Neural cell (in vitro differentiated cells): ENCODE data around the gene COG7.

Experiments used
- EP300 ChIP-seq: fragments of 450-650 bp; conservative IDR thresholded peaks from 2 replicates; pipeline ENCODE4 v1.6.1; 2014; ENCODE audit warnings: antibody characterized with exemption, mild to moderate bottlenecking, moderate library complexity; ENCODE audit not compliant: poor library complexity, severe bottlenecking
- EZH2 ChIP-seq: fragments of 200-600, 300-800 bp; shearing (Covaris generic), sonication (generic); IDR thresholded peaks from 2 replicates; pipeline ENCODE4 v1.6.1; 2014; ENCODE audit warnings: antibody characterized with exemption, low read length, borderline replicate concordance, mild to moderate bottlenecking; ENCODE audit not compliant: insufficient read depth, poor library complexity, severe bottlenecking
- POLR2AphosphoS5 ChIP-seq: IDR thresholded peaks from 2 replicates; pipeline ENCODE4 v1.6.1; 2012
- TF ChIP-seq, protein P1 (sequence below): fragments of 450-650 bp; IDR thresholded peaks from 2 replicates; pipeline ENCODE4 v1.5.1; 2014; ENCODE audit warnings: antibody characterized with exemption, mild to moderate bottlenecking, moderate library complexity; ENCODE audit not compliant: poor library complexity, severe bottlenecking
- TF ChIP-seq, protein P2 (sequence below): IDR thresholded peaks from 2 replicates; pipeline ENCODE4 v1.6.1; 2012; ENCODE audit warnings: borderline replicate concordance

DNA sequence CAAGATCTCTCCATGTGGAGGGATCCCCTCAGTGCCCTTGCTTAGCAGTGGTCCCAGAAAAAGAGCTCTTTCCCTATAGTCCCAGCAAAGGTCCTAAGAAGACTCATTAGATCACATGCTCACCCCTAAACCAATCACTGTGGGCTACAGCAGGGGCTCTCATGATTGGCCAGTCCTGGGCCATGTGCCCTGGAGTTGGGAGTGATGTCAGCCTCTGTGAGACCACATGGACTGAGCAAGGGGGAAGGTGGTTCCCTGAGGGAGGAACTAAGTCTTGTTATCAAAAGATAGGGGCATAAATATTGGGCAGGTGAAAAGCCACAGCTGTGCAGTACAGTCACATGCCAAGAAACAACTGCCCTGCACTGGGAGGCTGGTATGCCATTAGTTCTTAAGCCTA is 99.5 kb downstream of the COG7 start:
- TF ChIP-seq, protein P1, sequence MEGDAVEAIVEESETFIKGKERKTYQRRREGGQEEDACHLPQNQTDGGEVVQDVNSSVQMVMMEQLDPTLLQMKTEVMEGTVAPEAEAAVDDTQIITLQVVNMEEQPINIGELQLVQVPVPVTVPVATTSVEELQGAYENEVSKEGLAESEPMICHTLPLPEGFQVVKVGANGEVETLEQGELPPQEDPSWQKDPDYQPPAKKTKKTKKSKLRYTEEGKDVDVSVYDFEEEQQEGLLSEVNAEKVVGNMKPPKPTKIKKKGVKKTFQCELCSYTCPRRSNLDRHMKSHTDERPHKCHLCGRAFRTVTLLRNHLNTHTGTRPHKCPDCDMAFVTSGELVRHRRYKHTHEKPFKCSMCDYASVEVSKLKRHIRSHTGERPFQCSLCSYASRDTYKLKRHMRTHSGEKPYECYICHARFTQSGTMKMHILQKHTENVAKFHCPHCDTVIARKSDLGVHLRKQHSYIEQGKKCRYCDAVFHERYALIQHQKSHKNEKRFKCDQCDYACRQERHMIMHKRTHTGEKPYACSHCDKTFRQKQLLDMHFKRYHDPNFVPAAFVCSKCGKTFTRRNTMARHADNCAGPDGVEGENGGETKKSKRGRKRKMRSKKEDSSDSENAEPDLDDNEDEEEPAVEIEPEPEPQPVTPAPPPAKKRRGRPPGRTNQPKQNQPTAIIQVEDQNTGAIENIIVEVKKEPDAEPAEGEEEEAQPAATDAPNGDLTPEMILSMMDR, result no peak
- TF ChIP-seq EZH2 (no peak), POLR2AphosphoS5 (no peak), EP300 (no peak)
- TF ChIP-seq, protein P2, sequence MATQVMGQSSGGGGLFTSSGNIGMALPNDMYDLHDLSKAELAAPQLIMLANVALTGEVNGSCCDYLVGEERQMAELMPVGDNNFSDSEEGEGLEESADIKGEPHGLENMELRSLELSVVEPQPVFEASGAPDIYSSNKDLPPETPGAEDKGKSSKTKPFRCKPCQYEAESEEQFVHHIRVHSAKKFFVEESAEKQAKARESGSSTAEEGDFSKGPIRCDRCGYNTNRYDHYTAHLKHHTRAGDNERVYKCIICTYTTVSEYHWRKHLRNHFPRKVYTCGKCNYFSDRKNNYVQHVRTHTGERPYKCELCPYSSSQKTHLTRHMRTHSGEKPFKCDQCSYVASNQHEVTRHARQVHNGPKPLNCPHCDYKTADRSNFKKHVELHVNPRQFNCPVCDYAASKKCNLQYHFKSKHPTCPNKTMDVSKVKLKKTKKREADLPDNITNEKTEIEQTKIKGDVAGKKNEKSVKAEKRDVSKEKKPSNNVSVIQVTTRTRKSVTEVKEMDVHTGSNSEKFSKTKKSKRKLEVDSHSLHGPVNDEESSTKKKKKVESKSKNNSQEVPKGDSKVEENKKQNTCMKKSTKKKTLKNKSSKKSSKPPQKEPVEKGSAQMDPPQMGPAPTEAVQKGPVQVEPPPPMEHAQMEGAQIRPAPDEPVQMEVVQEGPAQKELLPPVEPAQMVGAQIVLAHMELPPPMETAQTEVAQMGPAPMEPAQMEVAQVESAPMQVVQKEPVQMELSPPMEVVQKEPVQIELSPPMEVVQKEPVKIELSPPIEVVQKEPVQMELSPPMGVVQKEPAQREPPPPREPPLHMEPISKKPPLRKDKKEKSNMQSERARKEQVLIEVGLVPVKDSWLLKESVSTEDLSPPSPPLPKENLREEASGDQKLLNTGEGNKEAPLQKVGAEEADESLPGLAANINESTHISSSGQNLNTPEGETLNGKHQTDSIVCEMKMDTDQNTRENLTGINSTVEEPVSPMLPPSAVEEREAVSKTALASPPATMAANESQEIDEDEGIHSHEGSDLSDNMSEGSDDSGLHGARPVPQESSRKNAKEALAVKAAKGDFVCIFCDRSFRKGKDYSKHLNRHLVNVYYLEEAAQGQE, result no peak
